GM18867 (cell line): ENCODE measurements around the gene NPHS1.

Experiments
- ATAC-seq: cut with Tn5 transposase; IDR thresholded peaks from one replicate; pipeline ENCODE4 v1.9.1; 2021; ENCODE audit warnings: mild to moderate bottlenecking, moderate library complexity; ENCODE audit not compliant: unreplicated experiment

NPHS1 gene

DNA sequence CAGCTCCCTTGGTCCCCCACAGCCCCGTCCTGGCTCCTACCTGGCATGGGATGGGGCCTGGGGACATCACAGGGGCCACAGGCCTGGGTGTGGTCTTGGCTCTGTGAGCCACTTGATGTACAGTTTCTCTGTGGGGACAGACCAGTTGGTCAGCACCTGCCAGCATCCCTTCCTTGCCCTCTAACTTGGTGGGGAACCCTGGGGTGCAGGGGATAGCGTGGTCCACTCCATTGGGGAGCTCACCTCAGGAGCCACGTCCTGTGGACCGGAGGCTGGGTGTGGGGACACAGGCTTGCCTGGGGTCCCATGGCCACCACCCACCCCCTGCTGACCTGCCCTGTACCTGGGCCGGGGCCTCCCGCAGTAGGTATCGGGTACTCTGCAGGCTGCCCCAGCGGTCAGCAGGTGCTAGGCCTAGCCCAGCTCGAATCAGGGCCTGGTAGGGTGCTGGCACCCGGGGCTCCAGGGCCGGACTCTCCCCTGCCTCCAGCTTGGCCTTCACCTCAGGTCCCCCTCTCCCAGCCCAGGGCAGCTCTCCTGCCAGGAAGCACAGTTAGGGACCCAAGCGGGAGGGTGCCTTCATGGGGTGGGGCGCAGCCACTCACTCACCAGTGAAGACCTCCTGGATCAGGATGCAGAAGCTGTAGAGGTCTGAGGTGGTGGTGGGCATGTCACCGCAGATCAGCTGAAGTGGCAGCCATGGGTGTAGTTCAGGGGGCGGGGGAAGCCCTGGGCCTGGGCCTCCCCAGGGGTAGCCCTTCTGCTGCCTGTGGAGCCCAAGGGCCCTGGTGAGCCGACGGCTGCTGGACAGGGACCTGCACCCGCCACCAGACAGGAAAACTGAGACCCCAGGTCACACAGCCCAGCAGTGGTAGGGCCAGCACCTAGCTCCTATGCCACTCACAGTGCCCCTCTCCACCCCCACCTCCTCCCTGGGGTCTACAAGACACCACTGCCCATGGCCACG lies 62.0 kb downstream of the NPHS1 start:
- ATAC-seq, result no peak

DNA sequence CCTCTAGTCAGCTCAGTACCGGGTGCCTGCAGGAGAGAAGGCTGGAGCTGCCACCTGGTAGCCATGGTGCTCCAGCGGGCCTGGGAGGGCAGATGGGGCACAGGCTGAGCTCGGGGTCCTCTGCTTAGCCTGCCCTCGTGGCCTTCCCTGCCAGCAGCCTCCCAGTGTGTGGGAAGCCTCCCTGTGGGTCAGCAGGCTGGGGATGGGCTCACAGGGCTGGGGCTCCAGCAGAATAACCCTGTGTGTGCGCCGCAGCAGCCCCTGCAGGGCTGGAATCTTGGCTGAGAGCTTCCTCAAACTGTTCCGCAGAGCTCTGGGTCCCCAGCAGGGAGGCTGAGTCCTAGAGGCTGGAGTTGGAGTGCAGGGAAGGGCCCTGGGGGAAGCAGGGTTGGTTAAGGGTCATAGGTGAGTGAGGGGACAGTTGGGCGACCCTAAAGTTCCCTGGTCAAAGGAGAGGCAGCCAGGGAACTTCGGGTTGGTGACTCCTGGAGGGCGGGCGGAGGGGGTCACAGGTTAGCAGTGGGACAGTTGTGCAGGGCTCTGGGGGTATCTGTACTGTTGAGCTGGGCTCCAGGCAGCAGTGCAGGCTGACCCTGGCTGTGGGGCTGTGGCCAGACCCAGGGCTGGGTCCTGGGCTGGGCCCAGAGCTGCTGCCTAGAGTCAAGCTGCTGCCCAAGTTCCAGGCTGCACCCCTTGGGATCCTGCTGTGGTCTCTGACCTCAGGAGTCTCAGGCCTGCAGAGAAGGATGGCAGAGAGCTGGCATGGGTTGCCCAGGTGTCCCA lies 62.9 kb downstream of the NPHS1 start:
- ATAC-seq, result no peak

DNA sequence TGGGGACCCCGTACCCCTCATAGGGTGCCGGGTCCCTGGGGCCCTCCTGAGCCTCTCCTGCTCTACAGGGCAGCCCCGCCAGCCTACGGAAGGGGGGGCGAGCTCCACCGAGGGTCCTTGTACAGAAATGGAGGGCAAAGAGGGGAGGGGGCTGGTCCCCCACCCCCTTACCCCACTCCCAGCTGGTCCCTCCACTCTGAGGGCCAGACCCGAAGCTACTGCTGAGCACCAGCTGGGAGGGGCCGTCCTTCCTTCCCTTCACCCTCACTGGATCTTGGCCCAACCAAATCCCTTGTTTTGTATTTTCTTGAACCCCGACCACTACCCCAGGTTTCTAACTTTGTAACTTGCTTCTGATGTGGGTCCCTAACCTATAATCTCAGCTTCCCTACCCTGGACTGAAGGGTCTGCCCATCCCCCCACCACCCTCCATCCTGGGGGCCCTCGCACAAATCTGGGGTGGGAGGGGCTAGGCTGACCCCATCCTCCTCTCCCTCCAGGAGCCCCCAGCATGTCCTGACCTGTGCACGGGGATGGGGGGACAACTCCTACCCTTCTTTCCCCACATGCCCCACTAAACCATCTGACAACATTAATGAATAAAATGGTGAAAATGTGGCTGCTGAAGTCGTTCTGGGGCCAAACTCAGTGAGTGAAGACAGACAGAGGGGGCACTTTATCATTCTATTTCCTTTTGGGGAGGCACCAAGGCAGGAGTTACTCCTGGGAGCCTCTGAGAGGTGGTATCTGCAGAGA lies 63.9 kb downstream of the NPHS1 start:
- ATAC-seq, result no peak

DNA sequence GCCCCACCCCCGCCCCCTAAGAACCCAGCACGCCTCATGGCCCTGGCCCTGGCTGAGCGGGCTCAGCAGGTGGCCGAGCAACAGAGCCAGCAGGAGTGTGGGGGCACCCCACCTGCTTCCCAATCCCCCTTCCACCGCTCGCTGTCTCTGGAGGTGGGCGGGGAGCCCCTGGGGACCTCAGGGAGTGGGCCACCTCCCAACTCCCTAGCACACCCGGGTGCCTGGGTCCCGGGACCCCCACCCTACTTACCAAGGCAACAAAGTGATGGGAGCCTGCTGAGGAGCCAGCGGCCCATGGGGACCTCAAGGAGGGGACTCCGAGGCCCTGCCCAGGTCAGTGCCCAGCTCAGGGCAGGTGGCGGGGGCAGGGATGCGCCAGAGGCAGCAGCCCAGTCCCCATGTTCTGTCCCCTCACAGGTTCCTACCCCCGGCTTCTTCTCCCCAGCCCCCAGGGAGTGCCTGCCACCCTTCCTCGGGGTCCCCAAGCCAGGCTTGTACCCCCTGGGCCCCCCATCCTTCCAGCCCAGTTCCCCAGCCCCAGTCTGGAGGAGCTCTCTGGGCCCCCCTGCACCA lies 65.0 kb downstream of the NPHS1 start:
- ATAC-seq, result no peak

DNA sequence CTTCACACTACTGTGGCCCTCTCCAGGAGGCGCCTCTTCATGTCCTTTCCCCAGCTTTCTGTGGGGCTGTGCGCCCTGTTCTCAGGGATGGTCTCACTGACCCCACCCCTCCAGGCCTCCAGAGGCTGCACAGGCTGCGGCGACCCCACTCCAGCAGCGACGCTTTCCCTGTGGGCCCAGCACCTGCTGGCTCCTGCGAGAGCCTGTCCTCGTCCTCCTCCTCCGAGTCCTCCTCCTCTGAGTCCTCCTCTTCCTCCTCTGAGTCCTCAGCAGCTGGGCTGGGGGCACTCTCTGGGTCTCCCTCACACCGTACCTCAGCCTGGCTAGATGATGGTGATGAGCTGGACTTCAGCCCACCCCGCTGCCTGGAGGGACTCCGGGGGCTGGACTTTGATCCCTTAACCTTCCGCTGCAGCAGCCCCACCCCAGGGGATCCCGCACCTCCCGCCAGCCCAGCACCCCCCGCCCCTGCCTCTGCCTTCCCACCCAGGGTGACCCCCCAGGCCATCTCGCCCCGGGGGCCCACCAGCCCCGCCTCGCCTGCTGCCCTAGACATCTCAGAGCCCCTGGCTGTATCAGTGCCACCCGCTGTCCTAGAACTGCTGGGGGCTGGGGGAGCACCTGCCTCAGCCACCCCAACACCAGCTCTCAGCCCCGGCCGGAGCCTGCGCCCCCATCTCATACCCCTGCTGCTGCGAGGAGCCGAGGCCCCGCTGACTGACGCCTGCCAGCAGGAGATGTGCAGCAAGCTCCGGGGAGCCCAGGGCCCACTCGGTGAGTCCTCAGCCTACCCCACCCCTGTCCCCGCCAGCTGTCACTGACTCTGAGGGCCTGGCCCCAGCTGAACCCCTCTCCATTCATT lies 65.8 kb downstream of the NPHS1 start:
- ATAC-seq, result no peak

DNA sequence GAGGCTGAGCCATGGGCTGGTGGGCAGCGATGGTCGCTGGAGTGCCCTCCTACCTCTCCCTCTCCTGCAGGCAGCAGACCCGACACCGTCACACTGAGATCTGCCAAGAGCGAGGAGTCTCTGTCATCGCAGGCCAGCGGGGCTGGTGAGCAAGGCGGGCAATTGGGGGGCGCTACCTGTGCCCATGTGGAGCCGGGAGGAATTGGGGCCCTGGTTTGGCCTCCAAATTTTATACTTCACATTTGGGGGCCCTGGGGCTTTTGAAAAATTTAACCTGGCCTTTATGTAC lies 67.0 kb downstream of the NPHS1 start:
- no peak for ATAC-seq

DNA sequence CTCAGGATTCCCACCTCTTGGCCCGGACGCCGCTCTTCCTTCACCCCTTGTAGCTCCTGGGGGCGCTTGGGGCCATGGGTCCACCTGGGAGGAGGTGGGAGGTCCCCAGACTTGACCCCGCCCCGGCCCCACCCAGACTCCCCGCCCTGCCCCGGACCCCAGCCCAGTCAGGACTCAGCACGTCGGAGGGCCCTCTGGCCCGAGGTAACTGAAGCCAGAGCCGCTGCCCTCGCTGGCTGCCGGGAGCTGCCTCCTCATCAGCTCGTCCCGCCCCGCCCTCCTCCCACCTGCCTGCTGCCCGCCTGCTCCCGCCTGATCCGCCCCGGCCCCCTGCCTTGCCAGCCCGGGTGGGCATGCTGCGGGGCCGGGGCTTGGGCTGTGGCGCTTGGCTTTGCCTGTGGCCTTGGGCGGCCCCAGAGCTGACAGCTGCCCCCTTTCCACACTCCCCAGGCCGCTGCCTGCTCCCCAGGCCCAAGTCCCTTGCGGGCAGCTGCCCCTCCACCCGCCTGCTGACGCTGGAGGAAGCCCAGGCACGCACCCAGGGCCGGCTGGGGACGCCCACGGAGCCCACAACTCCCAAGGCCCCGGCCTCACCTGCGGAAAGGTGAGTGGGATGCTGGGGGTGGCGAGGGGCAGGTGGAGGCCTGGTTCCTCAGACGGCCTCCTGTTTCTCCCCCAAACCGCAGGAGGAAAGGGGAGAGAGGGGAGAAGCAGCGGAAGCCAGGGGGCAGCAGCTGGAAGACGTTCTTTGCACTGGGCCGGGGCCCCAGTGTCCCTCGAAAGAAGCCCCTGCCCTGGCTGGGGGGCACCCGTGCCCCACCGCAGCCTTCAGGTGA lies 67.6 kb downstream of the NPHS1 start:
- no peak for ATAC-seq

DNA sequence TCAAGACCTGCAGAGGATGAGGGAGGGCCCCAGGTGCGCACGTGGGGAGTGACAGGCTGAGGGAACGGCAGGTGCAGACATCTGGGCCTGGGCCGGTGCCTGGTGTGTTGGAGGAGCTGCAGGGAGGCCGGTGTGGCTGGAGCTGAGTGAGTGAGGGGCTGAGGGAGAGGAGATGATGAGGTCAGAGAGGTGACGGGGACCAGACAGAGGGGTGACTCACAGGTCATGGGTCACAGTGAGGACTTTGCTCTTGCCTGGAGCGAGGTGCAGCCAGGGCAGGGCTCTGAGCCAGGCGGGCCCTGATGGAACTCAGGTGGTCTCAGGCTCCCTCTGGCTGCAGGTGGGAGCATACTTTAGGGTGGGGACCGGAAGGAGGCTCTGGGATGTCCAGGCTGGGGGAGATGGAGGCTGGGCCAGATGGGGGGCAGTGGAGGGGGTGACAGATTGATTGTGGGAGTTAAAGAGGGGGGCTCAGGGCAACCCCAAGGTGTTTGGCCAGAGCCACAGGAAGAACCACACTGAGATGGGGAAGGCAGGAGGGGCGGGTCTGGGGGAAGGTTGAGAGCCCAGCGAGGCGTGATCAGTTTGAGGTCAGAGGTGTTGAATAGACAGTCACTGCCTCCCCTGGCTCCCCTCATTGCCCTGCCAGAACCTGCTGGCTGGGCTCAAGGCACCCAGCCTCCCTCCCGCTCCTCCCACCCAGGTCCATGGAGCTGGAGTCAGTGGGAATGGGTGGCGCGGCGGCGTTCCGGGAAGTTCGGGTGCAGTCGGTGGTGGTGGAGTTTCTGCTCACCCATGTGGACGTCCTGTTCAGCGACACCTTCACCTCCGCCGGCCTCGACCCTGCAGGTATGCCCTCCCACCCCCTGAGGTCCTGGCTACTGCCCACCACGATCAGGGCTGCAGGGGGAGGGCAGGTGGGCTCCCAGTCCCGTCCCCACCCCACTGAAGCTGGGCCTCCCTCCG lies 68.6 kb downstream of the NPHS1 start:
- no peak for ATAC-seq

DNA sequence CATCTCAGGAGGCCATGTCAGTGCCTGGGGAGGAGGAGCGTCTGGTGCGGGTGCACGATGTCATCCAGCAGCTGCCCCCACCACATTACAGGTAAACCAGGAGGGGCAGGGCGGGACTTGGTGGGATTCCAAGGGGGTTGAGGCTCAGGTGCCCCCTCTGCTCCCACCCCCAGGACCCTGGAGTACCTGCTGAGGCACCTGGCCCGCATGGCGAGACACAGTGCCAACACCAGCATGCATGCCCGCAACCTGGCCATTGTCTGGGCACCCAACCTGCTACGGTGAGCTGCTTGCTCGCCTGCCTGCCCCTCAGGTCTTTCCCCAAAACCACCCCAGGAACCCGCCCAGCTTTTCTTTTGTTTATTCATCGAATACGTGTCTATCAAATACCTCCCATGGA lies 69.7 kb downstream of the NPHS1 start:
- no peak for ATAC-seq

DNA sequence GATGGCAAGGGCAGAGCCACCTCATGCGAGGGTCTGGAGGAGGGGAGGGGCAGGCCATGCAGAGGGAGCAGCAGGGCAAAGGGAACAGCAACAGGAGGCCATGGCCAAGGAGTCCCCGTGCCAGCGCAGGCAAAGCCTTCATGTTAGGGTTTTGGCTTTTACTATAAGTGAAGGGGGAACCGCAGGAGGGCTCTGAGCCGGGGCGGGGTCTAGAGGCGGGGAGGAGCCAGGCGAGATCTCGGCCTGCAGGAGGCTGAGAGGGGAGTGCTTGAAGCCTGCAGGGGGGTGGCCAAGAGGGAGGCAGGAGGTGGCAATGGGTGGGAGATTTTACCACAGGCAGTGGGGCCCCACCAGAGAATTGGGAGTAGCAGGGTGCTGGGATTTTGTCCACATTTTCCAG lies 70.7 kb downstream of the NPHS1 start:
- ATAC-seq, result no peak

DNA sequence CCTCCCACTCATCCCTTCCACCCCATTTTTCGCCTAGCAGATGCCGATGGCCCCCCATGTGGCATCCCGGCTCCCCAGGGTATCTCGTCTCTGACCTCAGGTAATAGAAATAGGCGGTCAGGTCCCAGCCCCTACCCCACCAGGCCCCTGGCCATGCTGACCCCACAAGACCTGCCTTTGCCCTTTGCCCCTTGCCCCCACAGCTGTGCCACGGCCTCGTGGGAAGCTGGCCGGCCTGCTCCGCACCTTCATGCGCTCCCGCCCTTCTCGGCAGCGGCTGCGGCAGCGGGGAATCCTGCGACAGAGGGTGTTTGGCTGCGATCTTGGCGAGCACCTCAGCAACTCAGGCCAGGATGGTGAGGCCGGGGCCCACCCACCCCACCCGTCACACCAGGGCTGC lies 71.6 kb downstream of the NPHS1 start:
- ATAC-seq, result no peak

DNA sequence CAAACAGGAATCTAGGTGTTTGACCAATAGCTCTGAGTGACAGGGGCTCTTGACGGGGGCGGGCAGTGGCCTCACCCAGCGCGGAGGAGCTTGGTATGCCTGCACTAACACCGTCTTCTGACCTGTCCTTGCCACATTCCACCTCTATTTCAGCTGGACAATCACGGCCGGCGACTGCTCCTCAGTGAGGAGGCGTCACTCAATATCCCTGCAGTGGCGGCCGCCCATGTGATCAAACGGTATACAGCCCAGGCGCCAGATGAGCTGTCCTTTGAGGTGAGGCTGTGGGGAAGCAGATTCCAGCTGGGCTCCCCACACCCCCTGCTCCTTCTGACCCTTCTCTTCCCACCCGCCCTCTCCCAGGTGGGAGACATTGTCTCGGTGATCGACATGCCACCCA lies 72.2 kb downstream of the NPHS1 start:
- no peak for ATAC-seq

DNA sequence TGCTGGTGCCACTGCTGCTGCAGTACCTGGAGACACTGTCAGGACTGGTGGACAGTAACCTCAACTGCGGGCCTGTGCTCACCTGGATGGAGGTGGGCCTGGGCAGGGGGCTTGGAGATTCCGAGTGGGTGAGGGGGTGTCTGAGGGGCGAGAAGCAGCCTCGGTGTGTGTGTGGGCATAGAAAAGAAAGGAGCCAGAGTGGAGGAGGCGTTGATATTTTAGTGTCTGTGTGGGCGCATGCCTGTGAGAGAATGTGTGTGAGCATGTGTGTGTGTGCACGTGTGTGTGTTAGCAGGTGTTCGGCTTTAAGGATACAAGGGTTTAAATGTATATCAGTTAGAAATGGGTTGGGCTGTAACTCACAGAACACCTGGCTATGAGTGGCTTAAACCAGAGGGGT lies 73.3 kb downstream of the NPHS1 start:
- ATAC-seq, result no peak

DNA sequence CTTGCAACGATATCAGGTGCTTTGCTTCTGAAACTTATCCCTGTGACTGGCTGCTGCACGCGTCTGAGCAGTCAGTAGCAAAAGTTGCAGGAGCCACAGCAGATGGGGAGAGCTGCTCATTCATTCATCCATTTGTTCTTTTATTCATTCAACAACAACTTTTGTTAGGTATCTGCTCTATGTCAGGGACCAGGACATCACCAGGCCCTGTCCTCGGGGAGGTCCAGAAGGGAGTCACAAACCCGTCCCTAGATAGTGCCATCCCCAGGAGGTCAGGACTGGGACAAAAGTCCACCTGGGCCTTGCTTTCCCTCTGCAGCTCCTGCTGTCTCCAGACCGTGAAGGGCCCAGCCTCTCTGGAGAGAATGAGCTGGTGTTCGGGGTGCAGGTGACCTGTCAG lies 74.3 kb downstream of the NPHS1 start:
- ATAC-seq, result no peak

DNA sequence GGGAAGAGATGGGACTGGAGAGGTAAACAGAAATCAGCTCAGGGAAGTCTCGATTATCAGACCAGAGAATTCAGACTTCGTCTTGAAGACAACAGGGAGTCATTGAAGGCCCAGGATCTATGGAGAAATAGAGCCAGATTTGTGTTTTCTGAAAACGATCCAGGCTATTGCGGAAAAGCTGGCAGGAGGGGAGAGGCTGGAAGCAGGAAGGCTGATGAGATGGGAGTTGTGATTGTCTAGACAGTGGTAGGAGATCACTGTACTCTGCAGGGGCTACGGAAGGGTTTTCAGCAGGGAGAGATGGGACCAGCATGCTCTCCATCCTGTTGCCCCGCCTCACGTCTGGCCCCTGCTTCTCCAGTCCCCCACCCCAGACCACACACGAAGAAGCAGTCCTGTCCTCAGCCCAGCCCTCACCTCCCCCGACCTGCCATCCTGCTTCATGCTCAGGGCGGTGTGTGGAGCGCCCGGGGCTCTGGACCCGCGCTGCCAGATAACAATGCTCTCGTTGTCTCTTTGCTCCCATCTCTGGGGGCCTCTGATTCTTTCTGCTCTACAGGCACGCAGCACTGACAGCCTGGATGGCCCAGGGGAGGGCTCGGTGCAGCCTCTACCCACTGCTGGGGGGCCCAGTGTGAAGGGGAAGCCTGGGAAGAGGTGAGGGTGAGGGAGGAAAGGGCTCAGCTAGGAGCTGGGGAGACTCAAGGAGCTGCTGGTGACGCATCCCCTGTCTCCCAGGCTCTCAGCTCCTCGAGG lies 75.0 kb downstream of the NPHS1 start:
- no peak for ATAC-seq

DNA sequence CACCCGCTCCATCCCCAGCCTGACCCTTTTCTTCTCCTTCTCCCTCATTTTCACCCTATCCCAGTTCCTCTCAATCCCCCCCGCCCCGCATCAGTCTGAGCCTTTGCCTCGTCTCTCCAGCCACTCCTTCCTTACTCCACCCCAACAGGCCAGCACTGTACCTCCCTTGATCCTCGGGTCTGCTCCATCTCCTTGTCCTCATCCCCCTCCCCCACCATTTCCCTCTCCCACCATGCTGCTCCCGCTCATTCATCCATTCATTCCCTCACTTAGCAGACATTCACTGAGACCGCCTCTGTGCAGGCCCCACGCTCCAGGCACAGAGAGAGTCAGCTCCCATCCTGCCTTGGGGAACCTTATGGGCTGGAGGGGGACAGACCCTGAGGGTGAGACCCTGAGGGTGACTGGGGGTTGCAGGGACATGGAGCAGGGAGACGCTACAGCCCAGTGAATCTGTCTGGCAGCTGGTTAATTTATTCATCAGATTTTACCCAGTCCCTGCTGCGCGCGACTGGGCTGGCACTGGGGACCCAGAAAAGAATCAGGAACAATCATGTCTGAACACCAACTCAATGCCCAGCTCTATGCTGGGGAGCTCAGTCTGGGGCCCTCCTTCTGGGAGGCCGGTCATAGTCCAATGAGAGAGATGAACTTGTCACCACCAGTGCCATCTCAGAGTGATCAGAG lies 76.1 kb downstream of the NPHS1 start:
- ATAC-seq, result no peak
